ENCODE measurements around the gene MAP3K15. TPM values are rescaled to one million over a fixed set of nuclear protein-coding genes. Genes with fewer than 3 reads are reported as not detected.

MAP3K15 gene
- total RNA-seq, 2 donors from 2014 or later, result 0.26 to 0.33 TPM

DNA sequence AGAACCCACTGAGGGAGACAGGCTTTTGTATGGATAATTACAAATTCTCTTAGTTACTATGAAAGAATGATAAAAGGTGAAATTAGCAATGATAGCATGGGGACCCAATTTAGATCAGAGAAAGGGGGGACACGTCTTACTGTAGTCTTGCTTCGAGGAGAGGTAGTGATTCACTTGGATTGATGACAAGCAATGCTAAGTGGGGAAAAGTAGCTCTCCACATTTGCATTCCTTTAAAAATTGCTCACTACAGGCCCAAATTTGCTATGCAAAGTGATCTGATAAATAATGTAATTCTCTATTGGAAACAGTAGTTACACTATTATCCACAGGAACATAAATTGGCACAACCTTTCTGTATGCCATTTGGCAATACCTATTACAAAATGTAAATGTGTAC lies 42.5 kb upstream of the MAP3K15 start:
- 92 to 95% methylated on average over 2 of the region's 2 CpGs for WGBS, 2 donors
- DNase-seq (no peak), ATAC-seq (no peak)
- no peak overlapping the region for H3K4me3 ChIP-seq
- H3K36me3 ChIP-seq (replicated peaks in 1 of 2; ENCODE audit: insufficient read depth in 1 of 2, low read depth in 2 of 2), result no peaks in the 10 kb centered on the region
- no peaks in the 10 kb centered on the region for H3K4me1 ChIP-seq
- no peak for TF ChIP-seq POLR2A (IDR thresholded peaks at IDR 0.05)
- TF ChIP-seq, protein P1, sequence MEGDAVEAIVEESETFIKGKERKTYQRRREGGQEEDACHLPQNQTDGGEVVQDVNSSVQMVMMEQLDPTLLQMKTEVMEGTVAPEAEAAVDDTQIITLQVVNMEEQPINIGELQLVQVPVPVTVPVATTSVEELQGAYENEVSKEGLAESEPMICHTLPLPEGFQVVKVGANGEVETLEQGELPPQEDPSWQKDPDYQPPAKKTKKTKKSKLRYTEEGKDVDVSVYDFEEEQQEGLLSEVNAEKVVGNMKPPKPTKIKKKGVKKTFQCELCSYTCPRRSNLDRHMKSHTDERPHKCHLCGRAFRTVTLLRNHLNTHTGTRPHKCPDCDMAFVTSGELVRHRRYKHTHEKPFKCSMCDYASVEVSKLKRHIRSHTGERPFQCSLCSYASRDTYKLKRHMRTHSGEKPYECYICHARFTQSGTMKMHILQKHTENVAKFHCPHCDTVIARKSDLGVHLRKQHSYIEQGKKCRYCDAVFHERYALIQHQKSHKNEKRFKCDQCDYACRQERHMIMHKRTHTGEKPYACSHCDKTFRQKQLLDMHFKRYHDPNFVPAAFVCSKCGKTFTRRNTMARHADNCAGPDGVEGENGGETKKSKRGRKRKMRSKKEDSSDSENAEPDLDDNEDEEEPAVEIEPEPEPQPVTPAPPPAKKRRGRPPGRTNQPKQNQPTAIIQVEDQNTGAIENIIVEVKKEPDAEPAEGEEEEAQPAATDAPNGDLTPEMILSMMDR (IDR thresholded peaks at IDR 0.05), result no peak
- no peaks in the 10 kb centered on the region for H3K9me3 ChIP-seq
- intact Hi-C loops (cut with DNase I), result no loop called here
- H3K27ac ChIP-seq, result no peak overlapping the region
- H3K27me3 ChIP-seq, result no peaks in the 10 kb centered on the region

DNA sequence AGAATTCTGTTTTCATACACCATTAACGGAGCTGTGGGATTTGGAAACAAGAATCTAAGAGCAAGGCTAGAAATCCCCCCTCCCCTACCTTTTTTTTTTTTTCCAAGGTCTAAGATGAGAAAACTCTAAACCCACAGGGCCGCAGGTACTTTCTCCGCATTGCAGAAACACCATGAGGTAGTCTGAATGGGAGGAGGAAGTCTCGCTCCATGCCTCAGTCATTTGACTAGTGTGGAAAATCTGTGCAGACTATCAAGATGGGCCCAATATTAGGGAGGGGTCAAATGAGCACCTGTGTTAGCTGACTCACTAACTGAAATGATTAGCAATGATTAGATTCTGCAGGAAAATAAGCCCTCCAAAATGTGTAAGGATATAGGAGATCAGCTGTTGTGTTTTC lies 40.9 kb upstream of the MAP3K15 start:
- Histone ChIP-seq H3K27me3 (no peaks in the 10 kb centered on the region), H3K36me3 (replicated peaks in 1 of 2; ENCODE audit: insufficient read depth in 1 of 2, low read depth in 2 of 2) (no peaks in the 10 kb centered on the region), H3K9me3 (no peaks in the 10 kb centered on the region), H3K27ac (no peak overlapping the region), H3K4me3 (no peak overlapping the region), H3K4me1 (no peaks in the 10 kb centered on the region)
- ATAC-seq (no peak), DNase-seq (no peak)
- WGBS, 2 donors, result 81 to 83% methylated on average over 4 of the region's 4 CpGs
- TF ChIP-seq, protein P1 (IDR thresholded peaks at IDR 0.05), result no peak
- no peak for TF ChIP-seq POLR2A (IDR thresholded peaks at IDR 0.05)
- intact Hi-C loops (cut with DNase I), result no loop called here

DNA sequence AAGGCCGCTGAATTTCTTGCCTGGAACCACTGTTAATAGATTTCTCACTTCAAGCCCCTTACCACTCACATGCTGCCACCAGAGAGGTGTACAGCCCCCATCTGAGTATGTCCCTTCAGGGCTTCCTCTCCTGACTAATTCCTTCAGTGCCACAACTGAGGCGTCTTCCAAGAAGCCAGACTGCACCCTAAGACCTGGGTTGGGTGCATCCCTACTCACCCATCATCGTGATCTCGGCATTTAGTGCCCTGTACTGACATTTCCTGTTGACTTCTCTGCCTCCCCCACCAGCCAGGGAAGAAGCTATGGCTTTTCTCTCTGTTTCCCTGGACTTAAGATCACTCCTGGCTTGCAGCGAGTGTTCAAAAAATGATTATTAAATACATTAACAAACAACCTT lies 40.4 kb upstream of the MAP3K15 start:
- Histone ChIP-seq H3K4me3 (no peak overlapping the region), H3K27ac (no peak overlapping the region), H3K36me3 (replicated peaks in 1 of 2; ENCODE audit: insufficient read depth in 1 of 2, low read depth in 2 of 2) (no peaks in the 10 kb centered on the region), H3K27me3 (no peaks in the 10 kb centered on the region), H3K9me3 (no peaks in the 10 kb centered on the region), H3K4me1 (no peaks in the 10 kb centered on the region)
- no peak for ATAC-seq
- DNase-seq, result no peak
- no peak for TF ChIP-seq POLR2A (IDR thresholded peaks at IDR 0.05)
- TF ChIP-seq, protein P1 (IDR thresholded peaks at IDR 0.05), result no peak
- 74 to 87% methylated on average over 5 of the region's 5 CpGs for WGBS, 2 donors
- intact Hi-C loops (cut with DNase I), result no loop called here

DNA sequence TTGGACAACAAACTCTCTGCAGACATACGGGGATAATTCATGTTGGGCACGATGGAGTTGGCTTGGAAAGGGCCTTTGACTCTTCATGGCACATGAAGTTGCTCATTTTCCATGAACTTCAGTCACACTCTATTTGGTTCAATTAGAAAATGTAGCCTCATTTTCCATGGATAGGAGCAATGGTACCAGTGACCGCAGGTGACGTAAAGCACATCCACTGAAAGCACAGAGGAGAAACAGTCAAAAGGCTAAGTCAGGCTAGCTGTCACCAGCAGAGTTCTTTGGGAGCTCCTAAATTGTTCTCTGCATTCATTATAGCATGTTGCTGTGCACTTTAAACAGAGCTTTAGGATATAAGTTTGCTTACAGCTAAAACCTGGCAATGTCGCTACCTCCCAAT lies 39.9 kb upstream of the MAP3K15 start:
- Histone ChIP-seq H3K36me3 (replicated peaks in 1 of 2; ENCODE audit: insufficient read depth in 1 of 2, low read depth in 2 of 2) (no peaks in the 10 kb centered on the region), H3K27me3 (no peaks in the 10 kb centered on the region), H3K4me3 (no peak overlapping the region), H3K4me1 (no peaks in the 10 kb centered on the region), H3K9me3 (no peaks in the 10 kb centered on the region), H3K27ac (no peak overlapping the region)
- WGBS, 2 donors, result 87 to 91% methylated on average over 5 of the region's 5 CpGs
- TF ChIP-seq, protein P1 (IDR thresholded peaks at IDR 0.05), result no peak
- no peak for TF ChIP-seq POLR2A (IDR thresholded peaks at IDR 0.05)
- no peak for DNase-seq
- intact Hi-C loops (cut with DNase I), result no loop called here
- ATAC-seq, result no peak

DNA sequence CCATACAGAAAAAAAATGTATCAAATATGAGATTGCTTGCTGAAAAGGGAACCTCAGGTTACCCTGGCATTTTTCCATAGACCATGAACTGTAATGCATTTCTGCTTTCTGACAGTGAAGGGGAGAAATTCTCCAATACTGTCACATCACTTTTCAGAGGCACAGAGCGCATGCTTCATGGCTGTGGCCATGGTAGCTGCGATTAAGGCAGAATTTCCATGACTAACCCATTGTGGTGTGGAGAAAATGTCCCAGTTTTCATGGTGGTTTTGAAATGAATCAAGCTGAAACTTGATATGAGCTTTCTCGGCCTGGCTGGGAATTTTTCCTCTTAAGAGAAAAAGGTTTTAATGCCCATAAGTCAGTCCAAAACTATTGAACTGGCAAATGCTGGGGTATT lies 39.5 kb upstream of the MAP3K15 start:
- intact Hi-C loops (cut with DNase I), result no loop called here

More for the DNA sequence above, 39.5 kb upstream of the MAP3K15 start:
- no peaks in the 10 kb centered on the region for H3K4me1 ChIP-seq
- H3K9me3 ChIP-seq, result no peaks in the 10 kb centered on the region
- no peak overlapping the region for H3K27ac ChIP-seq
- H3K4me3 ChIP-seq, result no peak overlapping the region
- DNase-seq (no peak), ATAC-seq (no peak)
- WGBS, 2 donors, result 80 to 100% methylated on average over 1 to 3 of the region's 3 CpGs
- H3K27me3 ChIP-seq, result no peaks in the 10 kb centered on the region
- TF ChIP-seq, protein P1 (IDR thresholded peaks at IDR 0.05), result no peak
- TF ChIP-seq POLR2A (IDR thresholded peaks at IDR 0.05), result no peak
- no peaks in the 10 kb centered on the region for H3K36me3 ChIP-seq (replicated peaks in 1 of 2; ENCODE audit: insufficient read depth in 1 of 2, low read depth in 2 of 2)

All from body of pancreas (tissue), 4 donors.